ENCODE data around the gene NRSN2.

NRSN2 gene

DNA sequence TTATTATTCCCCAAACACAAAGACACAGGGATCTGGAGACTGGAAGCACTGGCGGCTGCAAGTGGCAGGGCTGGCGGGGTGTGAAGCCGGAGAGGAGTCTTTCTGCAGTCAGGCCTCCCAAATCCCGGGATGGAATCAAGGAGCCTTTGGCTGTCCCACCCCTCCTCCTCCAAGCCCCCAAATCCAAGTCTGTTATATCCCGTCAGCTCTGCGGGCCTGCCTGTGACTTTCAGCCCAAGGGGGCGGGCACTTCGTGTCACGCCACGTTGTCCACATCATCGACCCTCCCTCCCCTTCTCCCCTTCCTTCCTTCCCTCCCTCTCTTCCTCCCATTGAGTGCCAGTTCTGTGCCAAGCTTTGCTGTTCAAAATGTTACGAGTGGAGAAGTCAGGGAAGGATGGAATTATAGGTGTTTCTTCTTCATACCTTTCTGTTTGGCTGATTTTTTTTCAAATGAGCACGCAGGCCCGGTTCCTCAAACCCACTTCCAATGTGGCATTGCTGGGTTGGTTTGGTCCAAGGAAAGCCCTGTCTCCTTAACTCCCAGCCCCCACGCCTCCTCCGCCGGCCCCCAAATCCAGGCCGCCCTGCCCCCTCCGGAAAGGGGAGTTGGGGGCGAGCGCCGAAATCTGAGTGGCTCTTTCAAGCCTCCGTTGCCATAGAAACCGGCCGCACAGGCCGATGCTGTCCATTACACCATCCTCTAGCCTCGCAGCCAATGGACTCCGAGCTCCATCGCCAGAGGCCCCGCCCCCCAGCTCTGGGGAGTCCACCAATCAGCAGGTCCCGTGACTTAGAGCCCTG, 36.9 kb upstream of the NRSN2 start:
- H3K4me2 ChIP-seq = no peak overlapping the region
- H3K27ac ChIP-seq = no peak overlapping the region
- no peak overlapping the region for H3K9ac ChIP-seq
- H3K36me3 ChIP-seq (ENCODE audit: insufficient read depth) = no peaks in the 10 kb centered on the region
- H3K4me3 ChIP-seq (IDR thresholded peaks at IDR 0.05; ENCODE audit: insufficient read depth, low read depth, low read length) = no peak overlapping the region
- no peaks in the 10 kb centered on the region for H3K27me3 ChIP-seq (ENCODE audit: insufficient read depth, low read depth)
- TF ChIP-seq CTCF (conservative IDR thresholded peaks at IDR 0.05; ENCODE audit: low read depth, low read length) = no peak
- no peak overlapping the region for H2AFZ ChIP-seq (ENCODE audit: low read depth)
- no peaks in the 10 kb centered on the region for H3K79me2 ChIP-seq (ENCODE audit: insufficient read depth, low read depth)
- no peaks in the 10 kb centered on the region for H3K4me1 ChIP-seq (ENCODE audit: low read depth, poor library complexity, severe bottlenecking)
- no peaks in the 10 kb centered on the region for H4K20me1 ChIP-seq (ENCODE audit: insufficient read depth)

GRCh38 chr20:310645-311044, 36.3 kb upstream of the NRSN2 start:
- TF ChIP-seq CTCF (conservative IDR thresholded peaks at IDR 0.05; ENCODE audit: low read depth, low read length) = no peak
- Histone ChIP-seq H3K27me3 (ENCODE audit: insufficient read depth, low read depth) (no peaks in the 10 kb centered on the region), H3K27ac (no peak overlapping the region), H3K4me2 (no peak overlapping the region), H3K4me3 (IDR thresholded peaks at IDR 0.05; ENCODE audit: insufficient read depth, low read depth, low read length) (no peak overlapping the region), H3K36me3 (ENCODE audit: insufficient read depth) (no peaks in the 10 kb centered on the region), H3K9ac (no peak overlapping the region), H2AFZ (ENCODE audit: low read depth) (no peak overlapping the region), H3K4me1 (ENCODE audit: low read depth, poor library complexity, severe bottlenecking) (no peaks in the 10 kb centered on the region), H4K20me1 (ENCODE audit: insufficient read depth) (no peaks in the 10 kb centered on the region), H3K79me2 (ENCODE audit: insufficient read depth, low read depth) (no peaks in the 10 kb centered on the region)

DNA sequence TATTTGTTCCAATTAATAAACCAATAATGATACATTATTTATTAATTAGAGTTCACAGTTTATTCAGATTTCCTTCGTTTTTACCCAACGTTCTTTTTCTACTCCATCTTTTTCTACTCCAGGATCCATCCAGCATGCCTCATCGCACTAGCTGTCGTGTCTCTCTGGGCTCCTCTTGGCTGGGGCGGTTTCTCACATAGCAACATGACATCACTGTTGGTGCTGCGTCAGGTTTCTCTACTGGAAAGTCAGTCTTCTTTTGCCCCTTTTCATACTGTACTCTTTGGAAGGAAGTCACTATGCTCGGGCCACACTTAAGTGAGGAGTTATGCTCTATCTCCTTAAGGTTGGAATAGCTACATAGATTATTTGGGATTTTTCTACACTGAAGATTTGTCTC, 35.3 kb upstream of the NRSN2 start:
- TF ChIP-seq CTCF (conservative IDR thresholded peaks at IDR 0.05; ENCODE audit: low read depth, low read length) = no peak
- no peak overlapping the region for H3K4me2 ChIP-seq
- no peaks in the 10 kb centered on the region for H3K27me3 ChIP-seq (ENCODE audit: insufficient read depth, low read depth)
- H3K4me1 ChIP-seq (ENCODE audit: low read depth, poor library complexity, severe bottlenecking) = no peaks in the 10 kb centered on the region
- H3K27ac ChIP-seq = no peak overlapping the region
- H3K36me3 ChIP-seq (ENCODE audit: insufficient read depth) = no peaks in the 10 kb centered on the region
- no peak overlapping the region for H3K4me3 ChIP-seq (IDR thresholded peaks at IDR 0.05; ENCODE audit: insufficient read depth, low read depth, low read length)
- H2AFZ ChIP-seq (ENCODE audit: low read depth) = no peak overlapping the region
- no peak overlapping the region for H3K9ac ChIP-seq
- no peaks in the 10 kb centered on the region for H3K79me2 ChIP-seq (ENCODE audit: insufficient read depth, low read depth)
- no peaks in the 10 kb centered on the region for H4K20me1 ChIP-seq (ENCODE audit: insufficient read depth)

DNA sequence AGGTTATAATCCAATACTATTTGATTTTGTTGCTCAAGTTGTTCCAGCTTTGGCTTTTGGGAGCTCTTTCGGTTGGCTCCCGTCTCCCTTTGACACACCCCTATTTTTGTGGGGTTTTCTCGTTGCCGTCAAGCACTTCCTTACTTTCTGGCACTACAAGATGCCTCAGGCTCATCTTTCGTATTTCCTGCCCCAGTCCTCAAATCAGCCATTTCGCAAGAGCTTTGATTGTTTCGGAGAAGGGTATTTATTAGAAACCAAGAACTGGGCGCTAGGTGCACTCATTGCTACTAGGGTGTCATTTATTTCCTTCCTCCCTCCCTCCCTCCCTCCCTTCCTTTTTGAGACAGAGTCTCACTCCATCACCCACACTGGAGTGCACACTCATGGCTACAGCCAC, 34.8 kb upstream of the NRSN2 start:
- Histone ChIP-seq H3K4me3 (IDR thresholded peaks at IDR 0.05; ENCODE audit: insufficient read depth, low read depth, low read length) (no peak overlapping the region), H3K36me3 (ENCODE audit: insufficient read depth) (no peaks in the 10 kb centered on the region), H3K79me2 (ENCODE audit: insufficient read depth, low read depth) (no peaks in the 10 kb centered on the region), H4K20me1 (ENCODE audit: insufficient read depth) (no peaks in the 10 kb centered on the region), H3K27ac (no peak overlapping the region), H3K9ac (no peak overlapping the region), H3K4me2 (no peak overlapping the region), H3K27me3 (ENCODE audit: insufficient read depth, low read depth) (no peaks in the 10 kb centered on the region), H3K4me1 (ENCODE audit: low read depth, poor library complexity, severe bottlenecking) (no peaks in the 10 kb centered on the region), H2AFZ (ENCODE audit: low read depth) (no peak overlapping the region)
- TF ChIP-seq CTCF (conservative IDR thresholded peaks at IDR 0.05; ENCODE audit: low read depth, low read length) = no peak

All from KMS-11 (cell line).